ENCODE results near the gene FGF22.

FGF22 gene

GRCh38 chr19:679418-680286 lies 40.0 kb downstream of the FGF22 start:
- peak in 1 of 2 donors; percentile 40 for DNase-seq (ENCODE audit: low read depth in 2 of 2)

- DNase-seq (ENCODE audit: low read depth in 2 of 2) = peak; percentile 100
Measured at GRCh38 chr19:680287-681028, 40.8 kb downstream of the FGF22 start.

DNA sequence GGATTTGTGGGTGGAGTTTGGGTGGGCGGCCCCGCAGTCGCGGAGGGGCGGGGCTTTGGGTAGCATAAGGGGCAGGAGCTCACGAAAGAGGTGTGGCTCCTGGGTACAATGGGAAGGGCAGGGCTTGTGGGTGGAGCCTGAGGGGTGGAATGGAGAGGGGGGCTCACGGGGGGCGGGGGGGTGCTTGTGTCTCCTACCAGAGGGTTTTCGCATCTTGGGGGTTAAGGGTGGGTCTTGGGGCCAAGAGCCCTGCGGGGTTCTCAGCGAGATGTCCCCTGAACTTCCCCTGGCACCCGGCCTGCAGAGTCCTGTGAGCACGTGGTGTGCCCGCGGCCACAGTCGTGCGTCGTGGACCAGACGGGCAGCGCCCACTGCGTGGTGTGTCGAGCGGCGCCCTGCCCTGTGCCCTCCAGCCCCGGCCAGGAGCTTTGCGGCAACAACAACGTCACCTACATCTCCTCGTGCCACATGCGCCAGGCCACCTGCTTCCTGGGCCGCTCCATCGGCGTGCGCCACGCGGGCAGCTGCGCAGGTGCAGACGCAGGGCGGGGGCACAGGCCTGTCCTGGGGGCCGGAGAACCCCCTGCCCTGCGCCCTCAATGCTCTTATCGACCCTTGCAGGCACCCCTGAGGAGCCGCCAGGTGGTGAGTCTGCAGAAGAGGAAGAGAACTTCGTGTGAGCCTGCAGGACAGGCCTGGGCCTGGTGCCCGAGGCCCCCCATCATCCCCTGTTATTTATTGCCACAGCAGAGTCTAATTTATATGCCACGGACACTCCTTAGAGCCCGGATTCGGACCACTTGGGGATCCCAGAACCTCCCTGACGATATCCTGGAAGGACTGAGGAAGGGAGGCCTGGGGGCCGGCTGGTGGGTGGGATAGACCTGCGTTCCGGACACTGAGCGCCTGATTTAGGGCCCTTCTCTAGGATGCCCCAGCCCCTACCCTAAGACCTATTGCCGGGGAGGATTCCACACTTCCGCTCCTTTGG lies 41.6 kb downstream of the FGF22 start:
- DNase-seq (ENCODE audit: low read depth in 2 of 2) = peak in 1 of 2 donors; percentile 97

GRCh38 chr19:682678-683320 lies 43.1 kb downstream of the FGF22 start:
- DNase-seq (ENCODE audit: low read depth in 2 of 2) = no peak

DNA sequence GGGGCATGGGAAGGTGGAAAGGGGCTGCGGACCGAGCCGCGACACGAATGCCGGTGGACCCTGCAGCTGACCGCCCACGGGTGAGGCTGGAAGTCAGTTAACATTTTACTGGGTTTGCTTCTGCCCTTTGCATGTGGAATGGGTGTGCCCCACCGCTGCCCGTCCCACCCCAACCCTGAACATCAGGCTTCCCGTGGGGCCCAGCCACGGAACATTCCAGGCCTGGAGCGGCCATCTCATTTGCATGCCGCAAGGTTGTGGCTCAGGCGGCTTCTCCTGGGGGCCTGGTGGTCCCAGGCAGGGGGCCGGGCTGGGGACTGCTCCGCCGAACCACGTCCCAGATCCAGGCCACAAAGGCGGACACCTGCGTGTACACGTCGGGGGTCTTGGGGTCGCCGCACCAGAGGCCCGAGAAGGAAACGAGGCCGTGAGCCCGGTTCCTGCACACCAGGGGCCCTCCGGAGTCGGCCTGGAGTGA lies 45.8 kb downstream of the FGF22 start:
- DNase-seq (ENCODE audit: low read depth in 2 of 2) = no peak

DNA sequence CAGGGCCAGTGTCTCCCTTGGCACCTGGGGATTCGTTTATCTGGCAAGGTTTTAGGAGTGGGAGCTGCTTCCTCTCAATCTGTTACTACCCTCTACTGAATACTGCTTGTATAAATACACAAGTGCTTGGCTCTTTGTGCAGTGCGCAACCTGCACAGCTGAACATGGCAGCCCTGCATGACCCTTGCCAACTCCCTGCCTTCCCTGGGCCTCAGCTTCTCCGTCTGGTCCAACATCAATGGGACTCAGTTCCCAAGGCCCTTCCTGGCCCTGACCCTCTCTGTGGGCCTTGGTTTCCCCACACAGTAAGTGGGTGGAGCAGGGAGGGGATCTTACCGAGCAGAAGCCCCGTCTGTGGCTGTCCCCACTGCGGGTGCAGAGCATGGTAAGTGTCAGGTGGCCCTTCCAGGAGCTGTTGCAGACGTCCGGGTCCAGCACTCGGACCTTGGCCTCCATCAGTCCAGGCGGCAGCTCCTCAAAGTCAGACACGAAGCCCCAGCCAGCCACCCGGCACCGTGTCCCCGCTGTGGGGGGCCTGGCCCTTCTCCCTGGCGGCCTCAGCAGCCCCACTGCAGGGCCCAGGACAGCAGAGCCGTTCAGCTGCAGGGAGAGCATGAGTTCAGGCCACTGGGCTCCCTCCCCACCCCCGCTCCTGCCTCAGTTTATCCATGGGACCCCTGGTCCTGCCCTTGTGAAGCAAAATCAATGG lies 47.1 kb downstream of the FGF22 start:
- DNase-seq (ENCODE audit: low read depth in 2 of 2) = no peak

- DNase-seq (ENCODE audit: low read depth in 2 of 2) = no peak
Measured at GRCh38 chr19:687569-688166, 48.0 kb downstream of the FGF22 start.

GRCh38 chr19:688214-688613 lies 48.5 kb downstream of the FGF22 start:
- DNase-seq (ENCODE audit: low read depth in 2 of 2) = no peak

GRCh38 chr19:688992-689391 lies 49.3 kb downstream of the FGF22 start:
- DNase-seq (ENCODE audit: low read depth in 2 of 2) = no peak

DNA sequence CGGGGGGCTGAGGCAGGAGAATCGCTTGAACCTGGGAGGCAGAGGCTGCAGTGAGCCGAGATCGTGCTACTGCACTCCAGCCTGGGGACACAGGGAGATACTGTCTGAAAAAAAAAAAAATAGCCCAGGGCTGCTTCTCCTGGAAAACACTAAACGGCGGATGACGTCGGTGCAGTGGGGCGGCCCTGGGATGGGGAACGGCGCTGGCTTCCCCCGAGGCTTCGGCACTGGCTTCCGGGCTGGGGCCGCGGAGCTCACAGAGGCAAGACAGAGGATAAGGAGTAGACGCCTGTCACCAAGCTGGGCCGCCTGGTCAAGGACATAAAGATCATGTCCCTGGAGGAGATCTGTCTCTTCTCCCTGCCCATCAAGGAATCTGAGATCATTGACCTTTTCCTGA lies 50.5 kb downstream of the FGF22 start:
- DNase-seq (ENCODE audit: low read depth in 2 of 2) = no peak

Data from stimulated activated CD4-positive, alpha-beta T cell treated with anti-CD3 and anti-CD28 coated beads, Interleukin-4, amount 100 ng/mL, for 48 hours (primary cell).